SK-N-SH treated with all-trans-retinoic acid at 6 μM for 48 hours (cell line): ENCODE results near the gene CHRNA4.

Experiments
- ARNTL ChIP-seq: fragments of 450-650 bp; formaldehyde crosslinking; IDR thresholded peaks from 2 replicates; pipeline ENCODE4 v1.5.0; 2020; ENCODE audit warnings: low read depth, mild to moderate bottlenecking, moderate library complexity, borderline replicate concordance
- CSDC2 ChIP-seq: fragments of 250-450 bp; sonication (Bioruptor Pico); IDR thresholded peaks from 2 replicates; pipeline ENCODE4 v1.5.0; 2020; ENCODE audit warnings: mild to moderate bottlenecking, moderate library complexity
- CSRNP3 ChIP-seq: fragments of 250-450 bp; sonication (Bioruptor Pico); IDR thresholded peaks from 2 replicates; pipeline ENCODE4 v1.5.1; 2021; ENCODE audit warnings: mild to moderate bottlenecking, moderate library complexity
- ESRRG ChIP-seq: fragments of 250-450 bp; sonication (Bioruptor Pico); IDR thresholded peaks from 2 replicates; pipeline ENCODE4 v1.6.1; 2021; ENCODE audit warnings: mild to moderate bottlenecking
- ISL1 ChIP-seq: fragments of 250-450 bp; sonication (Bioruptor Pico); IDR thresholded peaks from 2 replicates; pipeline ENCODE4 v2.1.2; 2022; ENCODE audit warnings: mild to moderate bottlenecking, moderate library complexity
- OSR1 ChIP-seq: fragments of 250-450 bp; sonication (Bioruptor Pico); IDR thresholded peaks from 2 replicates; pipeline ENCODE4 v1.8.0; 2022; ENCODE audit warnings: moderate library complexity, mild to moderate bottlenecking, inconsistent platforms
- RARB ChIP-seq: fragments of 250-450 bp; sonication (Bioruptor Pico); IDR thresholded peaks from 2 replicates; pipeline ENCODE4 v1.8.0; 2021; ENCODE audit warnings: mild to moderate bottlenecking, moderate library complexity
- SNAI2 ChIP-seq: fragments of 250-450 bp; sonication (Bioruptor Pico); IDR thresholded peaks from 2 replicates; pipeline ENCODE4 v1.5.0; 2020; ENCODE audit warnings: mild to moderate bottlenecking, moderate library complexity
- TCF4 ChIP-seq: fragments of 250-450 bp; sonication (Bioruptor Pico); IDR thresholded peaks from 2 replicates; pipeline ENCODE4 v1.8.0; 2021; ENCODE audit warnings: mild to moderate bottlenecking, moderate library complexity, borderline replicate concordance
- ZFP30 ChIP-seq: fragments of 450-650 bp; formaldehyde crosslinking; IDR thresholded peaks from 2 replicates; pipeline ENCODE4 v1.5.0; 2022; ENCODE audit warnings: mild to moderate bottlenecking, moderate library complexity

- TF ChIP-seq TCF4 (CRISPR knock-in tag) (no peak), OSR1 (CRISPR knock-in tag) (no peak), SNAI2 (no peak), CSDC2 (CRISPR knock-in tag) (no peak), ZFP30 (CRISPR knock-in tag) (no peak), CSRNP3 (CRISPR knock-in tag) (no peak), ESRRG (CRISPR knock-in tag) (no peak), ARNTL (CRISPR knock-in tag) (no peak), RARB (CRISPR knock-in tag) (no peak), ISL1 (CRISPR knock-in tag) (no peak)
These were observed 48.8 kb upstream of the CHRNA4 start for GRCh38 chr20:63409834-63410435.
